GM21723 (cell line): ENCODE data around the gene SEC24B.

ENCODE experiments used
- ATAC-seq: cut with Tn5 transposase; IDR thresholded peaks from one replicate; pipeline ENCODE4 v1.9.1; 2021; ENCODE audit warnings: mild to moderate bottlenecking, moderate library complexity; ENCODE audit not compliant: unreplicated experiment

The SEC24B gene

DNA sequence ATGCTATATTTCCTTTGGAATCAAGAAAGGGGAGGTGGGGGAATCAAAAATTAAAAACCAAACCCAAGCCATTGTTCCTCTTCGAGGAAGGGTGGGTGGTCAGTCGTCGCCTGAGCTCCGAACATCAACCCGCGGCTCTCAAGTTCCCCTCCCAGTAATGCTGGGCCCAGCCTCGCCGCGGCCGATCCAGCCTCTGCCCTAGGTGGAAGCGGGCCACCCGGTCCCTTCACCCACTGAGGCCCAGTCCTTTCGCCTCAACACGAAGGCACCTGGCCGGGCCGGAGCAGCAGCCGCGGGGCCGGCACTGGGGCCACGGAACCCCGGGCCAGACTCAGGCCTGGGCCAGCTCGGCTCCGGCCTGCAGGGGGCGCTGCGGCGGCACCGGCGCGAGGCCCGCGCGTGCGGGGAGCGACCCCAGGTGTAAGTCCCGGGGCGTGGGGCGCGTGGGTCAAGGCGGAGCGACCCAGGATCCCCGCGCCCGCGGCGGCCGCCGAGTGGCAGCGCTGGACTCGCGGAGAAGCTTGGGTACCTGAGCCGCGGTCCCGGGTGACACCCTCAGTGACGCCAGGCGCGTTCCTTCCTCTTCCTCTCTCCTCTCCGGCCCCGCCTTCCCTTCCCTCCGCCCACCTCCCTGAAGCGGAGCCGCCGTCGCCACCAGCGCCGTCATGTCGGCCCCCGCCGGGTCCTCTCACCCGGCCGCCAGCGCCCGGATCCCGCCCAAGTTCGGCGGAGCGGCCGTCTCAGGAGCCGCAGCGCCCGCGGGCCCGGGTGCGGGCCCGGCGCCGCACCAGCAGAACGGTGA is at the start of gene SEC24B:
Gene SEC24B (plus strand): TSS at position 611 of the 802 bp plus-strand sequence. CDS start 55 bp downstream, at position 666.
- ATAC-seq = peak; percentile 93

DNA sequence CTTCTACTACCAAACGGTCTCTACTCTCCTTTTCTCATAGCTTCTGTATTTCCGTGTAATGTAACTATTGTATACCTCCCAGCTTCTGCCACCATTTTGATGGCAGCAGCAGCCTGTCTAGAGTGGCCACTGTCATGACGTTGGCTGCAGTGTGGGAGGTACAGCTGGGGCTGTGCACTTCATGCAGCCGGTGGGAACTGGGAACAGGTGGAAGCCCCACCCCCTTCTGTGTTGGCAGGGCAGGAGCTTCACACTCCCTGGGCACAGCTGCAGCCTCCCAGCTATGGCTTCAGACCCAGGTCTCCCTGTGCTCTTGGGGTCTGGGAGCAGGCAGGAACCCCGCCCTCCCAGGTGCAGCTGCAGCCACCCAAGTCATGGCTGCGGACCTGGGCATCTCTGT is 49.8 kb upstream of the SEC24B start:
- no peak for ATAC-seq

DNA sequence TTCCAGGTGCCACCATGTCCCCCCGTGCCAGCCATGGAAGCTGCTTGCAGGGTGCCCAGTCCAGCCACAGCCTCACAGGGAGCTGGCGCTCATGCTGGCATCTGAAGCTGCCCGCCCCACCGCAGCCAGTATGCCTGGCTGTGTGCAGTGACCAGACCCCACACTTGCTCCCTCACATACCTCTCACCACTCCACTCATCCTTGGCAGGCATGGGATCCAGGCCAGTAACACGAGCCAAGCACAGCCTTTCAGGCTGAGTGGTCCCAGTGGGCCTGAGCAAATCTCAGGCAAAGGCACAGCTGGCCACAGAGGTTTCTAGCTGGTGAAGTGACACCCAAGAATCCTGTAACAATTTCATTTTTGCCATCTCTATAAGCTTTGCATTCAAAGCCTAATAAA is 48.4 kb upstream of the SEC24B start:
- ATAC-seq = no peak

DNA sequence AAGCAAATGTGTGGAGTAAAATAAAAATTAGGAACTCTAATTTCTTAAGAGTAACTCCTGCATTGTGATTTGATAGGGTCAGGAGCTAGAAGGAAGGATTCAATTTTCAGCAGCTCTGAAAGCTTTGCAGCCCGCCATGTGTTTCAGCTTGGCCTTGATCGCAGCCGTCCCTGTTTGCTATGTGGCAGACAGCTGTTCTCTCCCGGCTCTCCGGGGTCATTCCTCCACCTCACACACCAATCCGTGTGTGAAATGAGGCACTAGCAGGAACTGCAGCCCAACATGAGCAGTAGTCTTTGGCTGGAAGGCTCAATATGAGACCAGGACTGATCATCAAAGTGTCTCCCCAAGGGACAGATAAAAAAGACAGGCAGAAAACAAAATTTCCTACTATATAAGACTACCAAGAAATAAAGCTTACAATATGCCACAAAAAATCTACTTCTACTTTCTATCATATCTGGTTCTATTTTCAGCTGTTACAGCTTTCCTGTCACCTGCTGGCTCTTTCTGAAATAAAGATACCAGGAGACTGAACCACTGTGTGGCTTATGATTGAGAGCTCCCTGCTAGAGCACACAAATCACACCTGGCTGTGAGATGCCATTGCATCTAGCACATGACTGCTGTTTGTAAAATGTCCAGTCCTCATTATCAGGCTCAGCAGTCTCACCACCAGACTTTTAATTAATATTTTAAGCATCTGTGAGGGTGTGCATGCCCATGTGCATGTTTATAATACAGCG is 44.1 kb upstream of the SEC24B start:
- peak; percentile 83 for ATAC-seq

DNA sequence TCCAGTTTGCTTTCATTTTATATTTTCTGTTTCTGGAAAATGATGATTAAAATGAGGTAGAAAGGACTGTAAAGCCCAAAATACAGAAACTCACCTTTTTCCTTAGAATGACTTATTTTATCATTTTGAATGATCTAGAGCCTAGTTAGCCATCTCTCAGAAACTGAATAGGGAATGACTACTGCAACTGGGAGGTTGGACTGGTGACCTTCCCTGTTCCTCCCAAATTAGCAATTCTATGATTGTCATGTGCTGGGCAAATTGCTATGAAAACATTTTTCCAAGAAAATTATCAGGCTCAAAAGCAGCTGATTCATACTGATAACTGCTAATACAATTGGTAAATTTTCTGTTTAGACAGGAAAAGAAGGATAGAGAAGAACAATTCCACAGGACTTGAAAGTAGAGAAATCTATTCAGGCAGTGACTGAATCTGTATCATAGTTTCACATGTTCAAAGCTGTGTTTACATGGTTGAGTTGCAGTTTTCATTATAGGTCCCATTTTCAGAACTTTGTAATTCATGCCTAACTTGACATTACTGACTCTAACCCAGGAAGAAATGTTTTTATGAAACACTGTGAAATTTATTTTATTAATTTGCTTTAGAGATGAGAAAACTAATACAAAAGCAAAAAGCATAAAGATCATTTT is 43.4 kb upstream of the SEC24B start:
- peak; percentile 59 for ATAC-seq

DNA sequence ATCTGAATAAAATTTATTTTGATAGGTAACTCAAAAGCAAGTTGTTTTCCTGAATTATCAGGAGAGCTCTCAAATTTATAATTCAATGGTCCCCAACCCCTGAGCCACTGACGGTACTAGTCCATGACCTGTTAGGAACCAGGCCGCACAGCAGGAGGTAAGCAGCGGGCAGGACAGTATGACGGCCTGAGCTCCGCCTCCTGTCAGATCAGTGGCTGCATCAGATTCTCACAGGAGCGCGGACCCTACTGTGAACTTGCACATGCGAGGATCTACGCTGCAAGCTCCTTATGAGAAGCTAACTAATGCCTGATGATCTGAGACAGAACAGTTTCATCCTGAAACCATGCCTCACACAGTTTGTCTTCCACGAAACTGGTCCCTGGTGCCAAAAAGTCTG is 37.9 kb upstream of the SEC24B start:
- no peak for ATAC-seq

DNA sequence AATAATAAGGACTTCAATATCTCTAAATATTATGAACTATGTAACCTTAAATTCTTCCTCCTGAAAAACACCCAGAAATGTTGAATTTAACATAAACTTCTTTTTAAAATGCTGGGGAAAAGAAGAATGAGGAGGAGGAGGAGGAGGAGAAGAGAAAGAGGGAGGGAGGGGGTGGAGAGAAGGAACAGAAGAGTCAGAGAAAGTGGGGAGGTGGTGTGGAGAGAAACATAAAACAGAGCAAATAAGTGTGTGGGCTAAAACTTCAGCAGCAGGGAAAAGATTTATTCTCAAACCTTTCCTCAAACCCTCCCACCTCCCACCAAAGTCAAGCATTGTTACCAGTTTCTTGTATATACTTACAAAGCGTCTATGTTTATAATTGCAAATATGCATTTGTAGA is 34.7 kb upstream of the SEC24B start:
- ATAC-seq = no peak

DNA sequence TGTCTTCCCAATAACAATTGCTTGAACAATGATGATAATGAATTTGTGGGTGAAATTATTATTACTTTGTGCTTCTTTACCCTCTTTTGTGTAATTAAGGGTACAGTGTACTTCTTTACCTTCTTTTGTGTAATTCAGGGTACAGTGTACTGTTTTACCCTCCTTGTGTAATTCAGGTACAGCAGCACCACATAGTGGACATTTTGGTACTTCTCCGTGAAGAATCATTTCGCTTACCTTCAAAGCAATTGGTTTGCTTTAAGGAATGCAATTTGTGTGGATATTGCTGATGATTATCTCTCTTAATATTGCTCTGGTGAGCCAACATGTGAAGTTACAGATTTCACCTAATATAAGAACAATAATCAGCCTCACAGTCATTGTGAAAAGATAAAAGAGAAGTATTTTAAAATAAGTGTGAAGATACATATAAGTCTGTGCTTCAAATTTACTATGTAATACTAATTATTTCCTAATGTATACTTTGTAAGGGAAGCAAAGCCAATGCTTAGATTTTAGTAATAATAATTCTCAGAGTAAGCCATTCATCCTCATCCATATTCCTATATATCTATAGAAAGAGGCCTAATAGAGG is 27.2 kb upstream of the SEC24B start:
- ATAC-seq = peak; percentile 90

DNA sequence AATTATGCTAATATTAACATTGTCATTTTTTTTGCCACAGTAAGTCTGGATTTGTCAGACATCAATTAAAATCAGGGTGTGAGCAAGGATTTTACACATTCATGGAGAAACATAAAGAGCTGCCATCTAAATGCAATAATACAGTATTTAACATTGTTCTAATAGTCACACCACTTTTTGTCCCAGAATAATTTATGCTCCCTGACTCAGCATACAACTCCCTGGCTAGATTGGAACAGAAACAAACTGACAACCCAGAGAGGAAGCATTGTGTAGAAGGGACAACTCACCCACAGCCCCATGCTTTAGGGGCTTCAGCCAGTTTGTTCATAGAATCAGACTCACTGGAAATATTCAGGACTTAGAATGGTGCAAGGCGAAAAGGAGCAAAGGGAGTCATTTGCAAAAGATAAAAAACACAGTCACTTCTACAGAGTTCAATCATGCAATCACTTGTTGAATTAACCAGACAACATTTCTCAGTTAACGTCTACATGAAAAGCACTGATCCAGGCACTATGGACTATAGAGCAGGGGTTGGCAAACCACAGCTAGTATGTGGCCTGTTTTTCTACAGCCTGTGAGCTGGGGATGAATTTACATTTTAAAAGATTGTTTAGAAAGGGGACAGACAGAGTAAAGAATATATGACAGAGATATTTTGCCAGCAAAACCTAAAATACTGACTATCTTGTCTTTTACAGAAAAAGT is 26.4 kb upstream of the SEC24B start:
- no peak for ATAC-seq

DNA sequence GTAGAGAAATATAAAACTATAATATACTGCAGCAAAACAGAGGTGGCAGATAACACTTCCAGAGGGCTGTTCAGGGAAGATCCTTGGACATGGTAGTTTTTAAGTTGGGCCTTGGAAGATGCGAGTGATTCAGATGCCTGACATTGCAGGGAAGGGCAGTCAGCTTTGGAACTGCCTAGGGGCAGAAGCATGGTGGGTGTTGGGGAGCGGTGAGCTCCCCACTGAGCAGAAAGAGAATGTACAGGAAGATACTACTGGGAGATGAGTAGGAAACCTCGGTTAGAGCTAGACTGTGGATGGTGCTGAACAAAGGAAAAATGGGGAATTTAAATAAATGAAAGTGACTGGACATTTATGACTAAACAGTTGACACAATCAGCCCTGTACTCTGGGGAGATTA is 24.9 kb upstream of the SEC24B start:
- no peak for ATAC-seq

DNA sequence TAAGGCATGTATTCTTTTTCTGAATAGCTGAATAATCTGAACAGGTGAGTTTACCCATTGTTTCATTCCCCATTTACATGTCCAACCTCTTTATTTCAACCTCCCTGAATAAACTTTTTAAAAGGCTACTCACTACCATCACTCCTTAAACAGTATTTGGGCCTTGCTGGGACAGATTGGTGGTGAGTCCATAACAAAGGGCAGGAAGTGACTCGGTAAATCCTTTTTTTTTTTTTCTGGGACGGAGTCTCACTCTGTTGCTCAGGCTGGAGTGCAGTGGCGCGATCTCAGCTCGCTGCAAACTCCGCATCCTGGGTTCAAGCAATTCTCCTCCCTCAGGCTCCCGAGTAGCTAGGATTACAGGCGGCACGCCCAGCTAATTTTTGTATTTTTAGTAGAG is 23.4 kb upstream of the SEC24B start:
- ATAC-seq = no peak

DNA sequence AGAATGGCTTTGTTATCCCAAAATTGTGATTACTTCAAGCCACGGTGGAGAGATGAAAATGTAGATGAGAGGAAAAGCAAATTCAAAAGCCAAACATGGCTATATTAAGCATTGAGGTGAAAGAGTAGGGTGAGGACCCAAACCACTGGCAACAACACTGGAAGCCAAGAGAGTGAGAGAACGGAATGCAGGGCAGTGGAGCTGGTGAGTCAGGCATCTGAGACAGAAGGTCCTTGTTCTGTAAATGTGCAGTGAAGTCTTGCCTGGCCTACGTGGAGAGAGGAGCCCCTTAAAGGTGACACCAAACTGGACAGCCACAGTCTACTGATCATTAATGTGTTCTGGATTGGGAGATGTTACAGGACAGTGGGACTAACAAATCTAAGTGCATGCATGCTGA is 22.8 kb upstream of the SEC24B start:
- ATAC-seq = no peak

DNA sequence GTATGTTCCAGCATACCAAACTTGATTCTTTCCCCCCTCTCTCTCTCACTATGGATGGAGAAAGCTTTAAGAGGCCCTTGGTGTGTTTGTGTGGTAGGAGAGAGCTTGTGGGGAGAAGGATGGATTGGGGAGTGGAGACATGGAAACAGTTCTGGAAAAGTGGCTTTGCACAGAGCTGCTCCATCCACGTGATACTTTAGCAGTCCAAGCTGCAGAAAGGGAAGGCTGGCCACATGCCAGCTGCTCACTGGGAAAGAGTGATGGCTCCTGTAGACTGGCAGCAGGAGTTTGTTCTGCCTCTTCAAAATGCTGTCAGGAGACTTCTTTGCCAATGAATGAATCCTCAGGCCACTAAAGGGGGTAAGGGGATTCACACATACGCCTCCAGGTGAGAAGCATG is 21.7 kb upstream of the SEC24B start:
- no peak for ATAC-seq

DNA sequence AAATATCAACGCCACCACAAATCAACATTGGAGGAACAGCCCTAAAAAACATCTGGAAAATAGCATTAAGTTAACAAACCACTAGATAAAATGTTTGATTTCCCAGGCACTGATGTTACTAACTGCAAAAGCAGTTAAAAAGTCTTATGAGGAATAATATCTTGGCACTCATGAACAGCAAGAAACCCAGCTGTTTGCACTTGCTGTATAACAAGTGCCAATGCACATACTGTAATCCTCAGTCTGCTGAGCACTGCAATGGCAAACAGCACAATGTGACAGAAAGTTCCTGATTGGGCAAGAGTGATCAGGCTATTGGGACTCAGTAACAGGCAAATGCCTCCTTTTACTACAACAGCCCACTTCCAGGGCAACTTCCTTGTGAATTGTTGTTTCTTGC is 20.8 kb upstream of the SEC24B start:
- no peak for ATAC-seq

DNA sequence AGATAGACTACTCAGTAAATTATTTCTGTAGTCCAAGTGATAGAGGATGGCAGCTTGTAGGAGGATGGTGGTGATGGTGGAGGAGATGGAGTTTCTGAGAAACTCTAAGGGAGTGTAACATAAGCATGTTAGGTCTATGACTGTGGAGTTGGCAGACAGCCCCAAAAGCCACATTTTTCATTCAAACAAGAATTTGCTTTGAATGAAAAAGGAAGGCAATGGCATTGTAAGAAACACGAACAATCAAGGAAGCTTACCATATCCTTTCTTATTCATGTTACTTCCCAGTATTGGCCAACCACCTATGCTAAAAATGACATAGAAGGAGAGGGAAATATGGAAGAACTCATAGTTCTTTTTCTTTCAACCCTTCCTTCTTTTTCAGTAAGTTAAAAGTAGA is 18.7 kb upstream of the SEC24B start:
- no peak for ATAC-seq

DNA sequence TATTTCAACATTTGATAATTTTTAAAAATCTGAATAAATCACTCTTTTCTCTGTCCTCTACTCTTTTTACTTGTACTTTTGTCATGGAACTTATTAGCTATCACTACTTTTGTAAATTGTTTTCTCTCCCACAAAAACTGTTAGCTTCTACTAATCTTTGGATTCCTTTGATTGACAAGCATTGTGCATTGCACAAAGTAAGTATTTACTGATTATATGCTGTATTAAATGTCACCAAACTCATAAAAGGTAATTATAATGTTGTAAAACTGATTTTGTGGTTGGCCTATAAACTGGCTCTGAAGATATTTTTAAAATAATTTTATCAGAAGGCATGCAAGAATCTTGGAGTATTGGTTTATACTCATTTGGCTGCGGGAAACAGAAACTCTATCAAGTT is 15.0 kb upstream of the SEC24B start:
- no peak for ATAC-seq

DNA sequence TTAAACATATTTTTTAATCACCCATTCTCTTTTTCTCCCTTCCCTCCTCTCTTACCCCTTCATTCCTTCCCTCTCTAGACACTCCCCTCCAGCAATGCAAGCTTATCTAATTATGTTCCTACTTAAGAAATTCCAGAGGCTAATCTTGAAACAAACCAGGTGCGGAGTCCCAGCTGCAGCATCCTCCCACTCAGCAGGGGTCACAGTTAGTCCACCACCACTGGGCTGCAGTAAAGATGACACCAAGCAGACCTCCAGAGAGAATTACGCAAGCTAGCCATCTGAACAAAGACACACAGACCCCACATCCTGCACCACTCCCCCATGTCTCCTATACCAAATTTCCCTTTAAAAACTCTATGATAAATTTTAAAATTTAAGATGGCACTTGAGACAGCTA is 13.9 kb upstream of the SEC24B start:
- ATAC-seq = no peak

DNA sequence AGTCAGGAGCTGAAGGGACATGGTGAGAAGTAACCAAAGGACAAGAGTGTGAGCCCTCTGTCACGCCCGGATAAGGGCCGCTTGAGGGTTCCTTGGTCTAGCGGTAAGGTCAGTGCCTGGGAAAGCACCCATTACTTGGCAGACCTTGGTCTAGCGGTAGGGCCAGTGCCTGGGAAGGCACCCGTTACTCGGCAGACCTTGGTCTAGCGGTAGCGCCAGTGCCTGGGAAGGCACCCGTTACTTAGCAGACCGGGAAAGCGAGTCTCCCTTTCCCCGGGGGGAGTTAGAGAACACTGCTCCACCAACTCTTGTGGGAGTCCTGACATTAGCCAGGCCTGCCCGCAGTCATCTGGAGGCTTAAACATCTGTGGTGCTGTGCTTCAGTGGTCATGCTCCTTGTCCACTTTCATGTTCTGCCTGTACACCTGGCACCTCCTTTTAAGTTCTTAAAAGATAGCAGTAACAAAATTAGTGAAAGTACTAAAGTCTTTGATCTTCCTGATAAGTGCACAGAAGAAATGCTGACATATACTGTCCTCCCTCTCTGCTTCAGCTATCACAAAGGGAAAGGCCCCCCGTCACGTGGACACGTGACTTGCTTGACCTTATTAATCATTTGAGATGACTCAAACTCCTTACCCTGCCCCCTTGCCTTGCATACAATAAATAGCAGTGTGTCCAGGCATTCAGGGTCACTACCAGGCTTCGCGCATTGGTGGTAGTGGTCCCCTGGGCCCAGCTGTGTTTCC is 9.3 kb upstream of the SEC24B start:
- ATAC-seq = no peak

DNA sequence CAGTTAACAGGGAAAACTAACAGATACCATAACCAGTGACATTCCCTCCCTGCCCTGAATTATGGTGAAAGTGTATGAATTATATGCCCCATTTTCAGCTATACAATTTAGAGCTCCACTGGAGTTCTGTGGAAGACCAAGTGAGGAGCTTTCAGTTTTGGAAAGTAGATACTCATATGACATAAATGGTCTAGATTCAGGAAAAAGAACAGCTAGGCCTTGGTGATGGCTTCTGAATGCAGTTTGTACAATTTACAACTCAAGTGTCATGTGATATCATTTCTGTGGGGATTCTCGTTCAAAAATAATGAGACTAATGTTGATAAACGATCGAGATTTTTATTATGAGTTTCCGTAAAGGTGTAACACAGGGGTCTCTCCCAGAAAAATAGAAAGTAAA is 8.2 kb upstream of the SEC24B start:
- ATAC-seq = no peak

DNA sequence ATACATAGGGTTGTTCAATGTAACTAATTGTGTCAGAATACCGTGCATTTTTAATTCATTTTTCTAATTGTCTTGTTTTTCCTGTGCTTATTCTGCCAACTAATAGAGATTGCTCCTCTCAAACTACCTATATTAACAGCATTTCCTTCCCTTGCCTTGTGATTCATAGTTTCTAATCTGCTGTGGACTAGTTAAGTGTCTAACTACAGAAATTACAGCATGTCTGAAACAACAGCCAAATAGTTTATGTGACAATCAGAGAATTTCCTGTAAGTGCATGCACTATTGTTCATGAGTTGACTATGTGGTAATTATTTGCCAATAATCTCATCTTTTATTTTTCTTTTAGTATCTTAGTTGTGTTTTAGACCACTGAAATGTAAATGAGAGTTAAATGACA is 4.1 kb upstream of the SEC24B start:
- ATAC-seq = no peak
